Activated T-cell treated with anti-CD3 and anti-CD28 coated beads, Interleukin-2, amount 50 U/mL, for 4 hours (primary cell): ENCODE data around the gene TMF1. TPM values are rescaled to one million over a fixed set of nuclear protein-coding genes. Genes with fewer than 3 reads are reported as not detected.

ENCODE experiments used
- ATAC-seq, 2 donors: fragments of 200-7000 bp; cut with Tn5 transposase; one replicate each; pipeline ENCODE4 v1.10.0; 2021
- DNase-seq: peaks from one replicate; pipeline ENCODE4 v3.0.0-alpha.2; 2020
- H3K27me3 Mint-ChIP-seq: one replicate; pipeline ENCODE4 v1.8.0; 2021; ENCODE audit warnings: low read depth, mixed read lengths
- H3K36me3 Mint-ChIP-seq: one replicate; pipeline ENCODE4 v1.8.0; 2022; ENCODE audit warnings: mixed read lengths; ENCODE audit not compliant: insufficient read depth
- H3K4me1 Mint-ChIP-seq: one replicate; pipeline ENCODE4 v1.8.0; 2021; ENCODE audit warnings: low read depth, mixed read lengths
- H3K4me3 Mint-ChIP-seq: one replicate; pipeline ENCODE4 v1.8.0; 2021; ENCODE audit warnings: mild to moderate bottlenecking, moderate library complexity, mixed read lengths
- H3K9me3 Mint-ChIP-seq: one replicate; pipeline ENCODE4 v1.8.0; 2021; ENCODE audit warnings: mixed read lengths
- total RNA-seq, 3 donors: library from RNA; stranded (reverse); gene quantifications; one replicate each; pipeline ENCODE4 v1.2.1, GENCODE V29; 2021

Gene TMF1
- total RNA-seq = 10 to 100 TPM; 21.0 to 27.4 (median 23.6) TPM

GRCh38 chr3:69051756-69052471, at the start of gene TMF1:
Gene TMF1 (minus strand): TSS chr3:69052333. CDS start chr3:69052086, 247 bp downstream.
- Mint-ChIP-seq H3K36me3 (peaks cover 26% of the 10 kb centered on the region), H3K9me3 (no peaks in the 10 kb centered on the region), H3K27me3 (no peaks in the 10 kb centered on the region), H3K4me1 (peaks cover 43% of the 10 kb centered on the region), H3K4me3 (peak within 1 kb of the TSS; percentile 99)
- ATAC-seq = peak; percentile 96
- DNase-seq = peak; percentile 97

- H3K9me3 Mint-ChIP-seq = no peaks in the 10 kb centered on the region
- DNase-seq (no peak), ATAC-seq (no peak)
- H3K4me1 Mint-ChIP-seq = peaks cover 66% of the 10 kb centered on the region
- H3K36me3 Mint-ChIP-seq = peaks cover 34% of the 10 kb centered on the region
- no peaks in the 10 kb centered on the region for H3K27me3 Mint-ChIP-seq
- H3K4me3 Mint-ChIP-seq = no peak overlapping the region
These were observed 47.4 kb upstream of the TMF1 start for GRCh38 chr3:69099576-69099975.

- Mint-ChIP-seq H3K9me3 (no peaks in the 10 kb centered on the region), H3K4me1 (peaks cover 73% of the 10 kb centered on the region), H3K4me3 (peak overlapping the region; percentile 29), H3K36me3 (peaks cover 24% of the 10 kb centered on the region), H3K27me3 (no peaks in the 10 kb centered on the region)
- DNase-seq (no peak), ATAC-seq (no peak)
These were observed 45.4 kb upstream of the TMF1 start for GRCh38 chr3:69097407-69098086.

GRCh38 chr3:69096299-69096698, 44.2 kb upstream of the TMF1 start:
- no peak for ATAC-seq
- no peaks in the 10 kb centered on the region for H3K27me3 Mint-ChIP-seq

GRCh38 chr3:69095636-69096035, 43.5 kb upstream of the TMF1 start:
- H3K36me3 Mint-ChIP-seq = peaks cover 16% of the 10 kb centered on the region
- ATAC-seq (peak in 1 of 2 donors; percentile 21), DNase-seq (no peak)
- no peaks in the 10 kb centered on the region for H3K27me3 Mint-ChIP-seq
- H3K4me3 Mint-ChIP-seq = peak overlapping the region; percentile 66
- no peaks in the 10 kb centered on the region for H3K9me3 Mint-ChIP-seq
- peaks cover 79% of the 10 kb centered on the region for H3K4me1 Mint-ChIP-seq

More at GRCh38 chr3:69096299-69096698, 44.2 kb upstream of the TMF1 start:
- Mint-ChIP-seq H3K9me3 (no peaks in the 10 kb centered on the region), H3K36me3 (peaks cover 14% of the 10 kb centered on the region), H3K4me1 (peaks cover 76% of the 10 kb centered on the region), H3K4me3 (peak overlapping the region; percentile 66)
- DNase-seq = no peak

GRCh38 chr3:69094467-69095205, 42.5 kb upstream of the TMF1 start:
- Mint-ChIP-seq H3K36me3 (peaks cover 18% of the 10 kb centered on the region), H3K9me3 (no peaks in the 10 kb centered on the region), H3K4me3 (peak overlapping the region; percentile 38), H3K4me1 (peaks cover 84% of the 10 kb centered on the region), H3K27me3 (no peaks in the 10 kb centered on the region)
- DNase-seq (no peak), ATAC-seq (peak; percentile 51 to 57)

- no peak for DNase-seq
- peaks cover 90% of the 10 kb centered on the region for H3K4me1 Mint-ChIP-seq
- ATAC-seq = peak; percentile 44 to 50
- H3K9me3 Mint-ChIP-seq = no peaks in the 10 kb centered on the region
- no peaks in the 10 kb centered on the region for H3K27me3 Mint-ChIP-seq
- H3K4me3 Mint-ChIP-seq = peak overlapping the region; percentile 66
- peaks cover 17% of the 10 kb centered on the region for H3K36me3 Mint-ChIP-seq
These were observed 39.9 kb upstream of the TMF1 start for GRCh38 chr3:69092030-69092516.

GRCh38 chr3:69091389-69092029, 39.4 kb upstream of the TMF1 start:
- no peak for ATAC-seq
- Mint-ChIP-seq H3K4me3 (peak overlapping the region; percentile 66), H3K4me1 (peaks cover 85% of the 10 kb centered on the region), H3K9me3 (no peaks in the 10 kb centered on the region), H3K27me3 (no peaks in the 10 kb centered on the region), H3K36me3 (peaks cover 17% of the 10 kb centered on the region)
- no peak for DNase-seq

GRCh38 chr3:69090021-69090420, 37.9 kb upstream of the TMF1 start:
- ATAC-seq = no peak
- Mint-ChIP-seq H3K27me3 (no peaks in the 10 kb centered on the region), H3K4me3 (peak overlapping the region; percentile 64), H3K36me3 (peaks cover 17% of the 10 kb centered on the region), H3K9me3 (no peaks in the 10 kb centered on the region), H3K4me1 (peaks cover 75% of the 10 kb centered on the region)
- no peak for DNase-seq

GRCh38 chr3:69088063-69088462, 35.9 kb upstream of the TMF1 start:
- Mint-ChIP-seq H3K27me3 (no peaks in the 10 kb centered on the region), H3K36me3 (peaks cover 13% of the 10 kb centered on the region), H3K4me1 (peaks cover 73% of the 10 kb centered on the region), H3K9me3 (no peaks in the 10 kb centered on the region), H3K4me3 (peak overlapping the region; percentile 76)
- DNase-seq = no peak
- peak in 1 of 2 donors; percentile 16 for ATAC-seq

GRCh38 chr3:69087030-69087791, 35.1 kb upstream of the TMF1 start:
- DNase-seq = no peak
- H3K27me3 Mint-ChIP-seq = no peaks in the 10 kb centered on the region
- no peaks in the 10 kb centered on the region for H3K9me3 Mint-ChIP-seq
- H3K36me3 Mint-ChIP-seq = peaks cover 12% of the 10 kb centered on the region
- H3K4me1 Mint-ChIP-seq = peaks cover 74% of the 10 kb centered on the region
- peak overlapping the region; percentile 92 for H3K4me3 Mint-ChIP-seq
- no peak for ATAC-seq

GRCh38 chr3:69085833-69086722, 33.9 kb upstream of the TMF1 start:
- peak; percentile 78 for DNase-seq
- peak; percentile 16 to 31 for ATAC-seq
- Mint-ChIP-seq H3K9me3 (no peaks in the 10 kb centered on the region), H3K36me3 (peaks cover 12% of the 10 kb centered on the region), H3K27me3 (no peaks in the 10 kb centered on the region), H3K4me1 (peaks cover 74% of the 10 kb centered on the region), H3K4me3 (peak overlapping the region; percentile 92)
